Stimulated activated CD4-positive, alpha-beta T cell treated with anti-CD3 and anti-CD28 coated beads, Interleukin-4, amount 100 ng/mL, for 48 hours (primary cell): ENCODE measurements around the gene GALNS.
"Not testable (repeated sequence)": the region's sequence is repeated elsewhere in the genome, so short reads cannot be mapped to it uniquely, and the experiment has no call there.

Experiments used
- DNase-seq, 2 donors: peaks; one replicate each; pipeline ENCODE4 v3.0.0-alpha.2; 2020; ENCODE audit warnings: low read depth in 2 of 2

The GALNS gene

GRCh38 chr16:88838566-88838965, 18.2 kb downstream of the GALNS start:
- no peak for DNase-seq

GRCh38 chr16:88837806-88838205, 18.9 kb downstream of the GALNS start:
- no peak for DNase-seq

- DNase-seq, result no peak
Observed at GRCh38 chr16:88836791-88837190, 20.0 kb downstream of the GALNS start.

GRCh38 chr16:88835818-88836217, 20.9 kb downstream of the GALNS start:
- no peak for DNase-seq

GRCh38 chr16:88835383-88835782, 21.4 kb downstream of the GALNS start:
- no peak for DNase-seq

- no peak for DNase-seq
Observed at GRCh38 chr16:88834670-88835069, 22.1 kb downstream of the GALNS start.

GRCh38 chr16:88833086-88833485, 23.7 kb downstream of the GALNS start:
- no peak for DNase-seq

- DNase-seq, result no peak
Observed at GRCh38 chr16:88831838-88832237, 24.9 kb downstream of the GALNS start.

GRCh38 chr16:88830783-88831182, 26.0 kb downstream of the GALNS start:
- DNase-seq, result no peak

- no peak for DNase-seq
Observed at GRCh38 chr16:88830258-88830657, 26.5 kb downstream of the GALNS start.

- no peak for DNase-seq
Observed at GRCh38 chr16:88828711-88829110, 28.0 kb downstream of the GALNS start.

- no peak for DNase-seq
Observed at GRCh38 chr16:88827727-88828126, 29.0 kb downstream of the GALNS start.

GRCh38 chr16:88826070-88826840, 30.5 kb downstream of the GALNS start:
- DNase-seq, result no peak

GRCh38 chr16:88825146-88825545, 31.6 kb downstream of the GALNS start:
- DNase-seq, result no peak

GRCh38 chr16:88824256-88825077, 32.3 kb downstream of the GALNS start:
- DNase-seq, result no peak

- DNase-seq, result not testable (repeated sequence)
Observed at GRCh38 chr16:88823646-88824045, 33.1 kb downstream of the GALNS start.

- DNase-seq, result no peak
Observed at GRCh38 chr16:88822281-88823040, 34.3 kb downstream of the GALNS start.

GRCh38 chr16:88821168-88821850, 35.4 kb downstream of the GALNS start:
- DNase-seq, result no peak

- no peak for DNase-seq
Observed at GRCh38 chr16:88820385-88821025, 36.2 kb downstream of the GALNS start.

GRCh38 chr16:88819126-88819525, 37.6 kb downstream of the GALNS start:
- no peak for DNase-seq

- DNase-seq, result no peak
Observed at GRCh38 chr16:88818575-88818874, 38.2 kb downstream of the GALNS start.
